HL-60 (cell line): ENCODE data around the gene BRK1.
"Not testable (repeated sequence)": the region's sequence is repeated elsewhere in the genome, so short reads cannot be mapped to it uniquely, and the experiment has no call there.

ENCODE experiments used
- DNase-seq, 2 experiments: peaks; one replicate each; pipeline ENCODE4 v3.0.0-alpha.2; 2010 to 2020; ENCODE audit warnings: low read depth in 1 of 2, low spot score in 1 of 2
- H3K27ac ChIP-seq: fragments of 250-450 bp; sonication (Bioruptor Pico); replicated peaks from 2 replicates; pipeline ENCODE4 v1.5.1; 2020; ENCODE audit warnings: mild to moderate bottlenecking, moderate library complexity
- H3K27me3 ChIP-seq: fragments of 250-450 bp; sonication (Bioruptor Pico); 2 replicates; pipeline ENCODE4 v1.5.1; 2021; ENCODE audit warnings: mild to moderate bottlenecking, moderate library complexity; ENCODE audit not compliant: insufficient read depth, poor library complexity, severe bottlenecking
- H3K4me3 ChIP-seq: replicated peaks from 2 replicates; pipeline ENCODE4 v1.5.1; 2011; ENCODE audit warnings: mild to moderate bottlenecking, control low read depth, low read length; ENCODE audit not compliant: insufficient read depth
- CTCF ChIP-seq: IDR thresholded peaks from one replicate; pipeline ENCODE4 v1.5.1; 2011; ENCODE audit warnings: low read length, control low read depth, inconsistent platforms; ENCODE audit not compliant: insufficient read depth
- GABPA ChIP-seq: IDR thresholded peaks from 2 replicates; pipeline ENCODE4 v1.6.1; 2012; ENCODE audit warnings: low read depth
- POLR2AphosphoS5 ChIP-seq: IDR thresholded peaks from 2 replicates; pipeline ENCODE4 v1.6.1; 2012; ENCODE audit warnings: low read depth
- REST ChIP-seq: IDR thresholded peaks from 2 replicates; pipeline ENCODE4 v1.6.1; 2012; ENCODE audit warnings: low read depth; ENCODE audit not compliant: insufficient replicate concordance
- SPI1 ChIP-seq: IDR thresholded peaks from 2 replicates; pipeline ENCODE4 v1.6.1; 2012; ENCODE audit warnings: low read depth, mild to moderate bottlenecking, borderline replicate concordance

The BRK1 gene

GRCh38 chr3:10170915-10171478 lies 55.5 kb downstream of the BRK1 start:
- no peaks in the 10 kb centered on the region for H3K27me3 ChIP-seq
- TF ChIP-seq POLR2AphosphoS5 (no peak), SPI1 (no peak), REST (no peak), GABPA (no peak), CTCF (no peak)
- no peak overlapping the region for H3K4me3 ChIP-seq
- DNase-seq, result no peak
- H3K27ac ChIP-seq, result no peak overlapping the region

DNA sequence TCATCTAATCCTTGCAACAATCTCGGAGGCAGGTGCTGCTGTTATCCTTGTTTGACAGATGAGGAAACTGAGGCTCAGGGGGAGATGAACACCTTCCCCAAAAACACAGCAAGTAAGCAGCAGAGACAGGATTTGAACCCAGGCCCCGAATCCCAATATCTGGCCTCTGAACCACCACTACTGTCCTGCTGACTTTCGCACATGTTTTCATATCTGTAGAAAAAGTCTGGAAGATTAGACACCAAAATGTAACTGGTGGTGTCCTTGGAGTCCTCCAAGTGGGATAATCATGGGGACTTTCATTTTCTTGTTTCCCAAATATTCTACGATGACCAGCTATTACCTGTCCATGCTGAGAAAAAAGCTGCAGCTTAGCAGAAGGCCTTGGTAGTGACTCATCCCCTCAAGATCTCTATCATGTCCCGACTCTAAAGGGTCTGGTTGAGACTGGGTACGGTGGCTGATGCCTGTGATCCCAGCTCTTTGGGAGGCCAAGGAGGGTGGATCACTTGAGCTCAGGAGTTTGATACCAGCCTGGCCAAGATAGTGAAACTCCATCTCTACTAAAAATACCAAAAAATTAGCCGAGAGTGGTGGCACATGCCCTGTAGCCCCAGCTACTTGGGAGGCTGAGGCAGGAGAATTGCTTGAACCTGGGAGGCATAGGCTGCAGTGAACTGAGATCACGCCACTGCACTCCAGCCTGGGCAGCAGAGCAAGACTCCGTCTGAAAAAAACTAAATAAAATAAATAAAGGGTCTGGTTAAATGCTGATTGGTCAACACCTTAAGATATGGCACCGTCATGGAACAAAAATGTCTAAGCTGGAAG lies 57.8 kb downstream of the BRK1 start:
- DNase-seq, result no peak
- H3K4me3 ChIP-seq, result no peak overlapping the region
- H3K27ac ChIP-seq, result no peak overlapping the region
- H3K27me3 ChIP-seq, result no peaks in the 10 kb centered on the region
- TF ChIP-seq GABPA, result no peak
- no peak for TF ChIP-seq SPI1
- TF ChIP-seq REST, result no peak
- no peak for TF ChIP-seq CTCF
- no peak for TF ChIP-seq POLR2AphosphoS5

DNA sequence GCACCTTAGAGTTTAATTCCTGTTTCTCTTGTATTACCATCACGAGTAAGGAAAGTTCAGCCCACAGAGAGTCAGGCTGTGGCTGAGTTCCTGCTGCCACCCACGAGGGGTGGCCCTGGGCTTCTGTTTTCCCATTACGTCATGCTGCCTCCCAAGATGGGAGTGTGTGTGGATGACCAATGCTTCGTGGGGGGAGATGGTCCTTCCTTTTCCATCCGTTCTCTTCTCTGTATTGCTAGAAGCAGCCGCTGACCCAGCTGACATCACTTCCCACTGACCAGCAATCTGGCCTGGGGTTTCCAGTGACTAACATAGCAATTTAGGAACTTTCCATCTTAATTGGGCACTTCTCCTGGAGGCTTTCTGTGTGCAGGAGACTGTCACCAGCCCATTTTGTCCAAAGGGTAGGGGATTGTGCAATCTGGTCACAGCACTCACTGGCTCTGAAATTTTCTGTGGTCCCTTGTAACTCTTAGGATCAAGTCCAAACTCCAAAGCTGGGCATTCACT lies 58.5 kb downstream of the BRK1 start:
- Histone ChIP-seq H3K27me3 (no peaks in the 10 kb centered on the region), H3K27ac (no peak overlapping the region), H3K4me3 (no peak overlapping the region)
- TF ChIP-seq SPI1 (no peak), GABPA (no peak), REST (no peak), CTCF (no peak), POLR2AphosphoS5 (no peak; the same call in 1 of the 2 replicates)
- DNase-seq, result peak; percentile 50 to 58

- not testable (repeated sequence) for DNase-seq, H3K4me3 ChIP-seq, H3K27me3 ChIP-seq, H3K27ac ChIP-seq
These were observed 59.9 kb downstream of the BRK1 start for GRCh38 chr3:10175334-10175733.

- not testable (repeated sequence) for H3K27me3 ChIP-seq, H3K27ac ChIP-seq, DNase-seq, H3K4me3 ChIP-seq
These were observed 60.7 kb downstream of the BRK1 start for GRCh38 chr3:10176150-10176549.
